GM10847 (cell line): ENCODE measurements around the gene KASH5.

Experiments used
- POLR2A ChIP-seq: IDR thresholded peaks from 2 replicates; pipeline ENCODE4 v1.6.1; 2011; ENCODE audit not compliant: insufficient read length; ENCODE audit errors: extremely low read depth

Gene KASH5

DNA sequence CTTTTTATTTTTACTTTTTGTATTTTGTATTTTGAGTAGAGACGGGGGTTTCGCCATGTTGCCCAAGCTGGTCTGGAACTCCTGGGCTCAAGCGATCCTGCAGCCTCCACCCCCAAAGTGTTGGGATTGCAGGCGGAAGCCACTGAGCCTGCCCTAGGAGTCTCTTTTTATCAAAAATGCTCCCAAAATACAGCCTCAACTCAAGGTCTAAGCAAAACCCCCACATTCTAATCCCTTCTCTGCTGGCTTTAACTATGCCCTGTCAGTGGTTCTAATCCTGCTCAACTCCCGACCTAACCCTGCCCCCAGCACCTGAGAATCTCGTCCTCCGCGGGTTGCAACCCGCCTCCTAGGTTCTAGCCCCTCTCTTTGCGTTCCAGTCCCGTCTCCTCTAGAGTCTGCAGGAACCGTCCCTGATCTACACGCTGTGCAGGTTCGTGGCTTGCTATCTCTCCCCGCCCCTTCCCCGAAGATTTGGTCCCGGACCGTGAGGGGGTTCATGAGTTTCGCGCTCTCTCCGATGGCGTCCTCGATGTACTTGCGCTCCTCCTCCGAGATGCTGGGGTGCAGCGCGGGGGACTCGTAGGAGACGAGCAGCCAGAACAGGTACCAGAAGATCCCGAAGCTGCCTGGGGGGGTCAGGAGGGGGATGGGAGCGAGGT, 45.3 kb downstream of the KASH5 start:
- TF ChIP-seq POLR2A, result no peak

DNA sequence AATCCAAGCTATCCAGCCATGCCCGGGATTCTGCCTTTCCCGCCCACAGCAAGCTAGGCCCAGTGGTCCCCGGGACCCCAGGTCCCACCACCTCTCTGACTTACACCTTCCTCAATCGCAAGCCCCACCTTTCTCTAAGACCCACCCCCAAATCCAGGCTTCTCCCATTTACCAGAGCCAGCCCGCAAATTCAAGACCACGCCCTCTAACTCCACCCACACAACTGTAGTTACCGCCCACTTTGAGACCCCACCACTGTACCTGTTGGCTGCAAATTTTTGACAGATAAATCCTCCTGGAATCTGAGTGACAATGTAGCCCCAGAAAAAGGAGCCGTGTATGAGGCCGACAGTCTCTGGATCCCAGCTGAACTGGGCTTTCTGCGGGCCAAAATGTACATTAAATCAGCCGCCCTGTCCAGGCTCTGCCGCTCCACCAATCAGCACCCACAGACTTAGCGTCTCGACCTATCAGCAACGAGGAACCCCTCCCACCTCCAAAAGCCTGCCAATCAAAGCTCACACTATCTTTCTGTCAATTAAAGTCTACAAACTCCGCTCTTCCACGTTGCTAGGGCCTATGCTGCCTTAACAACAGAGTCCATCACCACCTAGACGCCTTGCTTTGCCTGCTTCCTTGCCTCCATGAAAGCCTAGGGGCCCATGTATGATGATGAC, 47.0 kb downstream of the KASH5 start:
- no peak for TF ChIP-seq POLR2A

DNA sequence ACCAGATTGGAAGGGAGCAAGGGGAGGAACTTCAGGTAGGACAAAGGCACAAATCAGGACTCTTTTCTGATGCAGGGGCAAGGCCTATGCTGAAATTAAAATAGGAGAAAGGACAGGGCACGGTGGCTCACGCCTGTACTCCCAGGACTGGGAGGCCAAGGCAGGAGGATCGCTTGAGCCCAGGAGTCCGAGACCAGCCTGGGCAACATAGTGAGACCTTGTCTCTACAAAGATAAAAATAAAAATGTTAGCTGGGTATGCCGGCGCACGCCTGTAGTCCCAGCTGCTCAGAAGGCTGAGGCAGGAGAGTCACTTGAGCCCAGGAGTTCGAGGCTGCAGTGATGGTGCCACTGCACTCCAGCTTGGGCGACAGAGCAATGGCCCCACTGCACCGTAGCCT, 47.6 kb downstream of the KASH5 start:
- no peak for TF ChIP-seq POLR2A

DNA sequence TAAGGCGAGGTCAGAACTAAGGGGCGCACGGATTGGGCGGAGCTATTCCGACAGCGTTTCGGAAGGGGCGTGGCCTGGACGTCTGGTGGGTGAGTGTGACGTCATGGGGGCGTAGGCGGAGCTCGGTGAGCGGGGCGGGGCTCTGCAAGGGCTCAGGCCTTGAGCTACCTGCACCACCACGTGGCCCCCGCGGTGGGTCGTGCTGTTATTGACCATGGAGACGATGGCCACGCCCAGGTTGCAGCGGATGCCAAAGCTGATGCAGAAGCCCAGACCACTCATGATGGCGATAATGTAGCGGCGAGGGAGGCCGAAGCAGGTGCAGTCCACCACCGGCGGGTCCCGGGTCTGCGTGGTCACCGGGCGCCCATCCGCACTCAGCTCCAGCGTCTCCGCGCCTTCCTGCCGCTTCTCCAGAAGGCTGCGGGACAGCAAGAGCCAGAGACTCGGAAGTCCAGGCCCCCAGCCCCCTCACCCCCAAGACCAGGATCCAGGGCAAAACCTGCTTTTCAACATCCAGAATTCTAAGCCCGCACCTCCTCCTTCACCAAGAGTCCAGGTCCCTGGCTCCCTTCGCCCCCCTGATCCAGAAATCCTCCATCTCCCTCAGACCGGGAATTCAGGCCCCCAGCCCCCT, 48.5 kb downstream of the KASH5 start:
- TF ChIP-seq POLR2A, result no peak

DNA sequence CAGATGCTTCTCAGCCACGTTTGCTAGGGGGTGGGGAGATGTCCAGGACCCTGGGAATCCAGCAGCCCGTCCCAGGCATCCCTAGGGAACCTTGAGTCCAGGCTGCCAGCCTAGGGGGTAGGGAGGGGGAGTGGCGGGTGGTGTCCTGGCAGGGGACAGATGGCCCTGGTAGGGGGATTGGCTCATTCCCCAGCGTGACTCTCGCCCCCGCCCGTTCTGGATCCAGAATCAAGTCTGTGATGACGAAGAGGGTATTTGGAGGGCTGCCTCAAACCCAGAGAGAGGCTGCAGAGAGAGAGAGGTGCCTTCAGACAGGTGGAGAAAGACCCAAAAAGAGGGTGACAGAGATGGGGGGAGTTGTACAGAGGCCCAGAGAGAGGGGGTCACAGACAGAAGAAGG, 49.2 kb downstream of the KASH5 start:
- TF ChIP-seq POLR2A, result no peak

DNA sequence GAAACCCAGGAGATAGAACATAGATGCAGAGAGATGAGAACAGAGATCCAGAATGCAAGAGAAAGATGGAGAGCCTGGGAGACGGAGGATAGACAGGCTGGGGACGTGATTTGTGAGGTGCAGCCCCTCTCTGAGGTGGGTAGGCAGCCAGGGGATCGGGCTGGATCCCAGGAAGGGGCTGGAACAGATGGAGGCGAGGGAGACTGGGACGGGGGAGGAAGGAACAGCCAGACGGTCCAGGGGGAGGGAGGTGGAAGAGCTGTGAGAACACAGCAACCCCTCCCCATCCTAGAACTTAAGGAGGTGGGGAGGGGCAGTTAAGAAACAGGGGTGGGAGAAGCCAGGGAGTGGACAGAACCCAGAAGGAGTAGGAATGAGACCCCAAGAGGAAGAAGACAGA, 50.2 kb downstream of the KASH5 start:
- TF ChIP-seq POLR2A, result no peak

DNA sequence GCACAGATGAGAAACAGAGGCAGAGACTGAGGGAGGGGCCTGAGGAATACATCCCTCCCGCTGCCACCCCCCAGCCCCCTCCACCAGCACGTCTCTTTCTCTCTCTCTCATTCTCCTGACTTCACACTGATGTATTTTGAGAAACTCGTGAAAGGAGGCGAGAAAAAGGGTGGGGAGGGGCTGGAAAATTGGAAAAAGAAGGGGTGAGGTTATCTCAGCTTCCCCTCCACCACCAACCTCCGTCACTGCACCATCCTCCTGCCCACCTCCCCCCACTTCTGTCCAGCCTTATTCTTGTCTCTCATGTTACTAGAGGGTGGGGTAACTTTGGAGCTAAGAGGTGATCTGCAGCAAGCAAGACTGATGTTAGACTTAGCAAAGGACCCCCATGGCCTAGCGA, 51.8 kb downstream of the KASH5 start:
- no peak for TF ChIP-seq POLR2A

DNA sequence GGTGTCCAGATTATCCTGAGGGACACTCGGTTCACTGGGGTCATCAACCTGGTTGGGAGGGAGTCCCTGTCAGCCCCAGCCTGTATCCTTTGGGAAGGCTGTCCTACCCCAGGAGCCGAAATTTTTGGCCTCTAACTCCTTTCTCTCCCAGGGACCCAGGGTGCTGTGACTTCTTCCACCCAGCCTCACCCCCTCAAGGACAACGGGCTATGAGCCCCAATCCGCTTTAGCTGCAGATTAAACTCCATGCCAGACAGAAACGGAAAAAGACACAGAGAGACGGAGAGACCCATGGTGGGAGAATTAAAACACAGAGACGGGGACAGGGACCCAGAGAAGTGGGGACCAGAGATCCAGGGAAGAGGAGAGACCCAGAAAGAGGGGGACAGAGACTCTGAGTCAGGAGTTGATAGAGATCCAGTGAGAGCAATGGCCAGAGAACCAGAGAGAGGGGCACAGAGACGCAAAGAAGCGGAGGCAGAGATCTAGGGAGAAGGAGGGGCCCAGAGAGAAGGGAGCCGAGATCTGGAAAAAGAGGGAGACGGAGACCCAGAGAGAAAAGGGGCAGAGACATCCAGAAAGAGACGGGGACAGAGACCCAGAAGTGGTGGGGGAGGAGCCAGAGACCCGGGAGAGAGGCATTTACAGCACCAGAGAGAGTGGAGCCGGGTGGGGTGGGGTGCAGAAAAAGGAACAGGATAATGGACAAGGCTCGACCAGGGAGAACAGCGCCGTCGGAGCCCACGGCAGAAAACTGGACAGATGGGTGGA, 52.6 kb downstream of the KASH5 start:
- no peak for TF ChIP-seq POLR2A

DNA sequence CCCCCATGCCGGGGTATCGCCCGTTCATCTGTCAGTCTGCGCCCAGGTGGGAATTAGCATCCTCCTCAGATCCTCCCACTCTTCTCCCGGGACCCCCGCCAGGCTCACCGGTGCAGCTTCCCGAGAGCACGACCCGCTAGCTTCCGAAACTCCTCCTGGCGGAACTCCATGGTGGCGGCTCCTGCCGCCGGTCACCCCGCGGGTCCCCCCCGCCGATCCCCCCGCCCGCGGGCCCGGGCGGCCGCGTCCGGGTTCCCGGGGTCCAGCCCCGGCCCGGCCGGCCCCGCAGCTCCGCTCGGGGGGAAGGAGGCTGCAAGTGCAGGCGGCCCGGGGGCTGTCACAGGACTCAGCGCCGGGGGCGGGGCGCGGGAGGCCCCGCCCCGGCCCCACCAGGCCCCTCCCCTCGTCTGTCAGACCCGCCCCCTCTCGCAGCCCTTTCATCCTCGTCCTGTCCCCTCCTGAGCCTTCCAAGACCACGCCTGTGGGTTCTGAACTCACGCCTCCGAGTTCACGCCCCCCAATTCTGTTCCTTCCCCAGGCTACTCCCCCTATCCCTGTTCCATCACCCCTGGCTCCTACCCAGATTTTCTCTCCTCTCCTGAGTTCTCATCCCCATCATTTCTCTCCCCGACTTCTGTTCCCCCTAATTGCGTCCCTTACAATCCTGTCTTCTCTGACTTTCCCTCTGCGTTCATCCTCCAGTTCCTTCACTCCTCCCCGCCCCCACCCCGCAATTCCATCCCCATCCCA, 53.3 kb downstream of the KASH5 start, which contains the start of gene SLC17A7:
TSS of gene SLC17A7 (minus strand) at position 318 of the 750 bp plus-strand sequence. CDS start at position 170, 148 bp downstream.
- no peak for TF ChIP-seq POLR2A

DNA sequence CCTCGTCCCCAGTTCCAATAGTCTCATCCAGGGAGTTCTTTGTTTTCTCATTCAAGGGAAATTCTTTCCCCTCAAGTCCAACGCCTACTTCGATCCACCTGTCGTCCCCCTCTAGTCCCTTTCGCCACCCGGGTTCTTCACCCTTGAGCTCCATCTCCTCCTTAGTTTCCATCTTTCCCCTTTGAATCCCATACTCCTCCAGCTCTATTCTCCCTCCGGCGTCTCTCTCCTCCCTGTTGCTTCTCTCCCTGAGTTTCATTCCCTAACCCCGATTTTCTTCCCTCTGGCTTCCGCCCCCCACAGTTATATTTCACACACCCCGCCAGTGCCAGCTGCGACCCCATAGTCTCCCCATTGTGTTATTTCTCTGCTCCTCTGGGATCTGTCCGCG, 53.9 kb downstream of the KASH5 start:
- TF ChIP-seq POLR2A, result no peak

DNA sequence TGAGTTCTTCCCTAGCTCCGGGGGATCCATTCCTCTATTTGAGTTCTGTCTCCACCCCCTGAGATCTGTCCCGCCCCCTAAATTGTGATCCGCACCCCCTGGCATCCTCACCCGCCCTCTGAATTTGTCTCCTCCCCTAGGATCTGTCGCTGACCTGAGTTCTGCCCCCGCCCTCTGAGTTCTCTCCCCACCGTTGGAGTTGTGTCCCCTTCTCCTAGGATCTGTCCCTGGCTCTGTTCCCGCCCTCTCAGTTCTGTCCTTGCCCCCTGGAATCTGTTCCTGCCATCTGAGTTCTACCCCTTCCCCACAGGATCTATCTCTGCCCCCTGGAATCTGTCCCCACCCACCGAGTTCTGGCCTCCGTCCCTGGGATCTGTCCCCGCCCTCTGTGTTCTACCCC, 54.3 kb downstream of the KASH5 start:
- no peak for TF ChIP-seq POLR2A

DNA sequence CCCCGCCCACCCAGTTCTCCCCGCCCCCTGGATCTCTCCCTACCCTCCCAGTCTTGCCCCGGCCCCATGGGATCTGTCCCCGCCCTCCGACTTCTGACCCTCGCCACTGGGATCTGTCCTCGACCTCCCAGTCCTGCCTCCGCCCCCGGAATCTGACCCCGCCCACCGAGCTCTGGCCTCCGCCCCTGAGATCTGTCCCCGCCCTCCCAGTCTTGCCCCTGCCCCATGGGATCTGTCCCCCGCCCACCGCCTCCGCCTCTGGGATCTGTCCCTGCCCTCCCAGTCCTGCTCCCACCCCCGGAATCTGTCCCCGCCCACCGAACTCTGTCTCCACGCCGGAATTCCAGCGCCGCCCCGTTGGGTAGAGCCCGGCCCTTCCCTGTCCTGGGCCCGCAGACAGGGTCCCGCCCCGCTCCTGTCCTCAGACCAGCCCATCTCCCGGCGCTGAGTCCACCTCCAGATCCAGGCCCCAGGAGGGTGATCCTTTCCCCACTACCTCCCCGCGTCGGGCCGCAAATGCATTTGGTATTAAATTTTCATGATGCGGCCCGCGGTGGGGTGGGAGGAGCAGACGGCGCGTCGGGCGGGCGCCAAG, 54.8 kb downstream of the KASH5 start:
- TF ChIP-seq POLR2A, result no peak

DNA sequence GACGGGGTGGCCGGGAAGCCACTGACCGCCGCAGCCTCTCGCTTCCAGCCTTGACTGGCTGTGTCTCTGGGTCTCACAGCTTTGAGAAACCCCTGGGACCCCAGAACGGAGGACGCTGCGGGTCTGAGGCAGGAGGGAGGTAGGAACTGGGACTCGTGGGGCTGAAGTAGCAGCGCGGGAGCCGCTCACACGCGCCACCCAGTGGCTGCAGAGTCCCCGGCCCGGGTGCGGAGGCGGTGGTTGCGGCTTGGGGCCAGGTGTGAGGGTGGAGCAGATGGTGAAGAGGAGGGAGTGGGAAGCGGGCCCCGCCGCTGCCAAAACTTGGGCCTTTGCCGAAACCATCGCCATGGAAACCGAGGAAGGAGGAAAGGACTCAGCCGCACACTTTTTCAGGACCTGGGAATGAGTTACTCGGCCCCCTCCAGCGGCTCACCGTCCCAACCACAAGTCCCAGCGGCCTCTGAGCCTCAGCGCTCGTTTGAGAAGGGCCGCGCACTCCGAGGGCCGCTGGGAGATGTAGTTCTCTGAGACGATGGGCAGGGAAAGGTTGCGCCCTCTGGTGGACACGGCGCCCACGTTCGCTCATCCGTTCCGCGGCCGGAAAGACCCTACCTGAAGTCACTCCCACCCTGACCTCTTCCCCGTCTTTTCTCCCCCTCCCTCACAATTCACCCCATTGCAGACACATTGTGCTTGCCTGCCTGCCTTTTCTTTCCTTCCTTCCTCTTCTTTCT, 55.5 kb downstream of the KASH5 start:
- TF ChIP-seq POLR2A, result no peak

DNA sequence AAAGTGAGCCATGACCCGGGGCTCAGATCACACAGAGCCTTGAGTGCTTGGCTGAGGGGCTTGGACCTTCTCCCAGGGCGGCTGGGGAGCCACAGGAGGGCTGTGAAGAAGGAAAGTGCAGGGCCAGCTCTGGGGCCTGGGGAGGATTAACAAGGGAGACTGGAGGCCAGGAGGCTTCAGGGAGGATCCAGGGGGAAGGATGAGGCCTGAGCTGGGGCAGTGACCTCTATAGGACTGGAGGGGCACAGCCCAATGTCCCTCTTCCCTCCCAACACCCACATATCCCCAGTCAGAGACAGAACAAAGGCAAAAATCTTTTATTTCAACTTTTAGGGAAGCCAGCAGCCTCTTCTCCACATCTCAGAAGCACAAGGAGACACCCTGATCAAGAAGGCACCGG, 57.9 kb downstream of the KASH5 start:
- TF ChIP-seq POLR2A, result no peak
